ENCODE measurements around the gene CSF1R.

DNA sequence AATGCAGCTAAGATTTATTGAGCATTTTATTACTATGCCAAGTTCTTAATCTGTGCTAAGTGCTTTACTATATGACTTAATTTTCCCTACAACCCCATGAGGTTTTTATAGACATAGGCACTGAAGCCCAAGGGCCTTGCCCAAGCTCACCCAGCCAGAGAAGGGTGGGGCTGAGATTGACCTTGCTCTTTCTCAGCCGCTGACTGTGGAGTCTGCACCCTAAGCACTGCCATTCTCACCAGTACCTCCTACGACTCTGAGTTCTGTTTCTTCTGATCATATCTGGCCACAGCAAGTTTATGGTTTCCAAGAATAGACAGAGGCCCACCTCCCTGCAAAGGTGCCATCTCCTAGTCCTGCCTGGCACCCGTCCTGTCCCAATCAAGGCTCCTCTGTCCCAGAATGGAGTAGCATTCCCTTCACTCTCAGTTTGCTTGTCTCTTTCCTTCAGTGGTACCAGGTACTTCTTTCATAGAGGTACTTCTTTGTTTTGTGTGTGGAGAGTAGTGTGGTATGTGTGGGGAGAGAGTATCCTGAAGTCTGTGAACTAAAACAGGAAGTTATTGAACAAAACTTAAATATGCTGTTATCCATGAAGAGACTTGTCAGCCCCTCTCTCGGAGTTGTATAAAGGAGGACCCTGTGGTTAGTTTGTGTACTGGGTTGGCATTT lies 42.6 kb downstream of the CSF1R start:
- TF ChIP-seq CTCF (IDR thresholded peaks at IDR 0.05; ENCODE audit: low read depth, low read length, missing input control) (no peak), GABPA (IDR thresholded peaks at IDR 0.05 in 1 of 2, conservative IDR thresholded peaks at IDR 0.05 in 1 of 2) (no peak), TAF1 (conservative IDR thresholded peaks at IDR 0.05) (no peak), SP1 (IDR thresholded peaks at IDR 0.05) (no peak), EGR1 (IDR thresholded peaks at IDR 0.05; ENCODE audit: low read depth in 2 of 2) (no peak), RXRA (IDR thresholded peaks at IDR 0.05) (no peak), REST (IDR thresholded peaks at IDR 0.05) (no peak), HNF4A (conservative IDR thresholded peaks at IDR 0.05) (no peak), JUND (IDR thresholded peaks at IDR 0.05) (no peak), RAD21 (IDR thresholded peaks at IDR 0.05) (no peak)
- TF ChIP-seq, protein P1, sequence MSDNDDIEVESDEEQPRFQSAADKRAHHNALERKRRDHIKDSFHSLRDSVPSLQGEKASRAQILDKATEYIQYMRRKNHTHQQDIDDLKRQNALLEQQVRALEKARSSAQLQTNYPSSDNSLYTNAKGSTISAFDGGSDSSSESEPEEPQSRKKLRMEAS (IDR thresholded peaks at IDR 0.05) = no peak
- TF ChIP-seq, protein P2, sequence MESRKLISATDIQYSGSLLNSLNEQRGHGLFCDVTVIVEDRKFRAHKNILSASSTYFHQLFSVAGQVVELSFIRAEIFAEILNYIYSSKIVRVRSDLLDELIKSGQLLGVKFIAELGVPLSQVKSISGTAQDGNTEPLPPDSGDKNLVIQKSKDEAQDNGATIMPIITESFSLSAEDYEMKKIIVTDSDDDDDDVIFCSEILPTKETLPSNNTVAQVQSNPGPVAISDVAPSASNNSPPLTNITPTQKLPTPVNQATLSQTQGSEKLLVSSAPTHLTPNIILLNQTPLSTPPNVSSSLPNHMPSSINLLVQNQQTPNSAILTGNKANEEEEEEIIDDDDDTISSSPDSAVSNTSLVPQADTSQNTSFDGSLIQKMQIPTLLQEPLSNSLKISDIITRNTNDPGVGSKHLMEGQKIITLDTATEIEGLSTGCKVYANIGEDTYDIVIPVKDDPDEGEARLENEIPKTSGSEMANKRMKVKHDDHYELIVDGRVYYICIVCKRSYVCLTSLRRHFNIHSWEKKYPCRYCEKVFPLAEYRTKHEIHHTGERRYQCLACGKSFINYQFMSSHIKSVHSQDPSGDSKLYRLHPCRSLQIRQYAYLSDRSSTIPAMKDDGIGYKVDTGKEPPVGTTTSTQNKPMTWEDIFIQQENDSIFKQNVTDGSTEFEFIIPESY (IDR thresholded peaks at IDR 0.05) = no peak
- TF ChIP-seq, protein P3, sequence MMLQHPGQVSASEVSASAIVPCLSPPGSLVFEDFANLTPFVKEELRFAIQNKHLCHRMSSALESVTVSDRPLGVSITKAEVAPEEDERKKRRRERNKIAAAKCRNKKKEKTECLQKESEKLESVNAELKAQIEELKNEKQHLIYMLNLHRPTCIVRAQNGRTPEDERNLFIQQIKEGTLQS (IDR thresholded peaks at IDR 0.05) = no peak
